ENCODE measurements around the gene CUL7.

- TF ChIP-seq, protein P1, sequence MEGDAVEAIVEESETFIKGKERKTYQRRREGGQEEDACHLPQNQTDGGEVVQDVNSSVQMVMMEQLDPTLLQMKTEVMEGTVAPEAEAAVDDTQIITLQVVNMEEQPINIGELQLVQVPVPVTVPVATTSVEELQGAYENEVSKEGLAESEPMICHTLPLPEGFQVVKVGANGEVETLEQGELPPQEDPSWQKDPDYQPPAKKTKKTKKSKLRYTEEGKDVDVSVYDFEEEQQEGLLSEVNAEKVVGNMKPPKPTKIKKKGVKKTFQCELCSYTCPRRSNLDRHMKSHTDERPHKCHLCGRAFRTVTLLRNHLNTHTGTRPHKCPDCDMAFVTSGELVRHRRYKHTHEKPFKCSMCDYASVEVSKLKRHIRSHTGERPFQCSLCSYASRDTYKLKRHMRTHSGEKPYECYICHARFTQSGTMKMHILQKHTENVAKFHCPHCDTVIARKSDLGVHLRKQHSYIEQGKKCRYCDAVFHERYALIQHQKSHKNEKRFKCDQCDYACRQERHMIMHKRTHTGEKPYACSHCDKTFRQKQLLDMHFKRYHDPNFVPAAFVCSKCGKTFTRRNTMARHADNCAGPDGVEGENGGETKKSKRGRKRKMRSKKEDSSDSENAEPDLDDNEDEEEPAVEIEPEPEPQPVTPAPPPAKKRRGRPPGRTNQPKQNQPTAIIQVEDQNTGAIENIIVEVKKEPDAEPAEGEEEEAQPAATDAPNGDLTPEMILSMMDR (IDR thresholded peaks at IDR 0.05), result peak; percentile 45 to 70 (median 58)
- no peak for TF ChIP-seq POLR2A (IDR thresholded peaks at IDR 0.05)
These were observed 16.5 kb upstream of the CUL7 start for GRCh38 chr6:43070028-43070632.
